ENCODE measurements around the gene NAPA. TPM values are rescaled to one million over a fixed set of nuclear protein-coding genes. Genes with fewer than 3 reads are reported as not detected.
"Not testable (repeated sequence)": the region's sequence is repeated elsewhere in the genome, so short reads cannot be mapped to it uniquely, and the experiment has no call there.

The NAPA gene
- total and polyA plus RNA-seq, 3 experiments from 2014 or later: 77.6 to 122 (median 78.0) TPM

GRCh38 chr19:47487551-47488515 lies 27.0 kb downstream of the NAPA start:
- POLR2A ChIA-PET: interaction anchor here (0.6 kb wide), 2 partner anchors 20 to 110 kb away, joined by 3 read pairs; no protein-coding TSS in a partner anchor
- H3K27ac ChIP-seq (ENCODE audit: low read depth, low read length): no peak overlapping the region

GRCh38 chr19:47486900-47487299 lies 28.0 kb downstream of the NAPA start:
- peaks cover 27 to 46% (median 40%) of the 10 kb centered on the region in 3 donors for H3K4me1 Mint-ChIP-seq
- ChIA-PET POLR2A (no interaction called here), CTCF (interaction anchor here (1.2 kb wide), 1 partner anchor 28 kb away, joined by 6 read pairs; the partner anchor contains the start of gene NAPA)
- H3K27me3 Mint-ChIP-seq: peaks cover 0 to 3% of the 10 kb centered on the region in 2 donors
- H3K36me3 Mint-ChIP-seq: peaks cover 4 to 52% (median 5%) of the 10 kb centered on the region in 3 donors
- no peak for DNase-seq
- peak overlapping the region in 2 of 7 donors; percentile 5 to 58 for H3K4me3 Mint-ChIP-seq
- peak overlapping the region in 5 of 8 donors; percentile 35 to 96 (median 70) for H3K27ac Mint-ChIP-seq
- Histone ChIP-seq H3K27me3 (ENCODE audit: insufficient read depth, low read length, poor library complexity, severe bottlenecking) (no peaks in the 10 kb centered on the region), H3K9me3 (ENCODE audit: low read length) (no peaks in the 10 kb centered on the region), H3K27ac (ENCODE audit: low read depth, low read length) (peak overlapping the region; percentile 22), H3K36me3 (ENCODE audit: insufficient read depth, low read length) (peaks cover 9% of the 10 kb centered on the region), H3K4me3 (ENCODE audit: low read length) (no peak overlapping the region), H3K4me1 (ENCODE audit: insufficient read depth, low read length) (peaks cover 21% of the 10 kb centered on the region)
- no peaks in the 10 kb centered on the region for H3K9me3 Mint-ChIP-seq

More at GRCh38 chr19:47487551-47488515, 27.0 kb downstream of the NAPA start:
- no peaks in the 10 kb centered on the region for H3K9me3 Mint-ChIP-seq
- H3K36me3 ChIP-seq (ENCODE audit: insufficient read depth, low read length): peaks cover 9% of the 10 kb centered on the region
- H3K4me3 ChIP-seq (ENCODE audit: low read length): no peak overlapping the region
- CTCF ChIA-PET: interaction anchor here (1.2 kb wide), 1 partner anchor 28 kb away, joined by 6 read pairs; the partner anchor contains the start of gene NAPA
- peaks cover 27 to 46% (median 40%) of the 10 kb centered on the region in 3 donors for H3K4me1 Mint-ChIP-seq
- peaks cover 21% of the 10 kb centered on the region for H3K4me1 ChIP-seq (ENCODE audit: insufficient read depth, low read length)
- H3K27ac Mint-ChIP-seq: peak overlapping the region in 3 of 8 donors; percentile 47 to 70 (median 64)
- no peaks in the 10 kb centered on the region for H3K27me3 ChIP-seq (ENCODE audit: insufficient read depth, low read length, poor library complexity, severe bottlenecking)
- no peaks in the 10 kb centered on the region for H3K9me3 ChIP-seq (ENCODE audit: low read length)
- peaks cover 4 to 57% (median 5%) of the 10 kb centered on the region in 3 donors for H3K36me3 Mint-ChIP-seq
- DNase-seq: no peak
- H3K27me3 Mint-ChIP-seq: peaks cover 0 to 3% of the 10 kb centered on the region in 2 donors
- H3K4me3 Mint-ChIP-seq: peak overlapping the region in 1 of 7 donors; percentile 19

GRCh38 chr19:47486220-47486619 lies 28.6 kb downstream of the NAPA start:
- not testable (repeated sequence) for H3K27me3 ChIP-seq (ENCODE audit: insufficient read depth, low read length, poor library complexity, severe bottlenecking); H3K9me3 Mint-ChIP-seq; H3K9me3 ChIP-seq (ENCODE audit: low read length); DNase-seq; H3K36me3 ChIP-seq (ENCODE audit: insufficient read depth, low read length); H3K4me3 ChIP-seq (ENCODE audit: low read length); H3K27ac ChIP-seq (ENCODE audit: low read depth, low read length); H3K27me3 Mint-ChIP-seq
- ChIA-PET CTCF (interaction anchor here (3.7 kb wide), 1 partner anchor 29 kb away, joined by 25 read pairs; the partner anchor contains the start of gene NAPA), POLR2A (interaction anchor here (0.6 kb wide), 1 partner anchor 64 kb away, joined by 4 read pairs; no protein-coding TSS in a partner anchor)
- peak overlapping the region in 2 of 7 donors; percentile 5 to 58 for H3K4me3 Mint-ChIP-seq
- H3K4me1 Mint-ChIP-seq: peaks cover 27 to 46% (median 40%) of the 10 kb centered on the region in 3 donors
- peaks cover 21% of the 10 kb centered on the region for H3K4me1 ChIP-seq (ENCODE audit: insufficient read depth, low read length)
- H3K27ac Mint-ChIP-seq: peak overlapping the region in 3 of 8 donors; percentile 22 to 96 (median 52)
- H3K36me3 Mint-ChIP-seq: peaks cover 4 to 45% (median 5%) of the 10 kb centered on the region in 3 donors

GRCh38 chr19:47485210-47485609 lies 29.7 kb downstream of the NAPA start:
- Histone ChIP-seq H3K4me1 (ENCODE audit: insufficient read depth, low read length) (peaks cover 21% of the 10 kb centered on the region), H3K27ac (ENCODE audit: low read depth, low read length) (no peak overlapping the region), H3K36me3 (ENCODE audit: insufficient read depth, low read length) (peaks cover 8% of the 10 kb centered on the region), H3K4me3 (ENCODE audit: low read length) (peak overlapping the region; percentile 79), H3K9me3 (ENCODE audit: low read length) (no peaks in the 10 kb centered on the region), H3K27me3 (ENCODE audit: insufficient read depth, low read length, poor library complexity, severe bottlenecking) (no peaks in the 10 kb centered on the region)
- Mint-ChIP-seq H3K27ac (peak overlapping the region in 6 of 8 donors; percentile 85 to 99 (median 98)), H3K27me3 (peaks cover 0 to 3% of the 10 kb centered on the region in 2 donors), H3K36me3 (peaks cover 4 to 36% (median 5%) of the 10 kb centered on the region in 3 donors), H3K4me1 (peaks cover 27 to 46% (median 40%) of the 10 kb centered on the region in 3 donors), H3K4me3 (peak overlapping the region; percentile 92 to 99 (median 98)), H3K9me3 (no peaks in the 10 kb centered on the region)
- CTCF ChIA-PET: interaction anchor here (3.7 kb wide), 1 partner anchor 30 kb away, joined by 25 read pairs; the partner anchor contains the start of gene NAPA
- DNase-seq: no peak
- POLR2A ChIA-PET: interaction anchor here (1.7 kb wide), 1 partner anchor 49 kb away, joined by 8 read pairs; no protein-coding TSS in a partner anchor

GRCh38 chr19:47483800-47484690 lies 30.8 kb downstream of the NAPA start, which contains the start of gene KPTN:
KPTN (minus strand) TSS chr19:47484219; CDS start chr19:47484160, 59 bp downstream.
- peak within 1 kb of the TSS; percentile 92 to 99 (median 98) for H3K4me3 Mint-ChIP-seq
- peak within 1 kb of the TSS; percentile 96 to 100 (median 98) for H3K27ac Mint-ChIP-seq
- Histone ChIP-seq H3K27ac (ENCODE audit: low read depth, low read length) (peak within 1 kb of the TSS; percentile 90), H3K36me3 (ENCODE audit: insufficient read depth, low read length) (no peaks in the 10 kb centered on the region), H3K4me3 (ENCODE audit: low read length) (peak within 1 kb of the TSS; percentile 79), H3K27me3 (ENCODE audit: insufficient read depth, low read length, poor library complexity, severe bottlenecking) (no peaks in the 10 kb centered on the region), H3K4me1 (ENCODE audit: insufficient read depth, low read length) (peaks cover 21% of the 10 kb centered on the region), H3K9me3 (ENCODE audit: low read length) (no peaks in the 10 kb centered on the region)
- H3K27me3 Mint-ChIP-seq: peaks cover 0 to 6% of the 10 kb centered on the region in 2 donors
- H3K4me1 Mint-ChIP-seq: peaks cover 25 to 46% (median 40%) of the 10 kb centered on the region in 3 donors
- H3K9me3 Mint-ChIP-seq: no peaks in the 10 kb centered on the region
- peak; percentile 78 to 90 (median 86) for DNase-seq
- ChIA-PET POLR2A (interaction anchor here (0.6 to 1.7 kb wide), 5 partner anchors 27 to 884 kb away, joined by 3 to 8 read pairs (median 3); no protein-coding TSS in a partner anchor), CTCF (interaction anchor here (0.7 to 3.7 kb wide), 19 partner anchors 10 to 883 kb away, joined by 3 to 25 read pairs (median 3); partner anchors contain the start of genes CALM3 and NAPA)
- peaks cover 0 to 25% (median 3%) of the 10 kb centered on the region in 3 donors for H3K36me3 Mint-ChIP-seq

GRCh38 chr19:47483200-47483599 lies 31.7 kb downstream of the NAPA start:
- Mint-ChIP-seq H3K27ac (peak overlapping the region in 1 of 8 donors; percentile 96), H3K4me1 (peaks cover 25 to 46% (median 40%) of the 10 kb centered on the region in 3 donors), H3K9me3 (no peaks in the 10 kb centered on the region)

More at GRCh38 chr19:47483200-47483599, 31.7 kb downstream of the NAPA start:
- Mint-ChIP-seq H3K4me3 (peak overlapping the region; percentile 22 to 99 (median 98)), H3K27me3 (peaks cover 0 to 6% of the 10 kb centered on the region in 2 donors), H3K36me3 (peaks cover 0 to 21% (median 3%) of the 10 kb centered on the region in 3 donors)
- Histone ChIP-seq H3K4me1 (ENCODE audit: insufficient read depth, low read length) (peaks cover 21% of the 10 kb centered on the region), H3K9me3 (ENCODE audit: low read length) (no peaks in the 10 kb centered on the region), H3K4me3 (ENCODE audit: low read length) (peak overlapping the region; percentile 79), H3K36me3 (ENCODE audit: insufficient read depth, low read length) (no peaks in the 10 kb centered on the region), H3K27me3 (ENCODE audit: insufficient read depth, low read length, poor library complexity, severe bottlenecking) (no peaks in the 10 kb centered on the region), H3K27ac (ENCODE audit: low read depth, low read length) (no peak overlapping the region)
- ChIA-PET POLR2A (interaction anchor here (0.6 to 1.7 kb wide), 5 partner anchors 27 to 883 kb away, joined by 3 to 8 read pairs (median 3); no protein-coding TSS in a partner anchor), CTCF (interaction anchor here (1.0 to 3.7 kb wide), 11 partner anchors 9 to 226 kb away, joined by 3 to 25 read pairs (median 3); partner anchors contain the start of gene NAPA)
- no peak for DNase-seq

Data from CD8-positive, alpha-beta memory T cell (primary cell).